Glutamatergic neuron (in vitro differentiated cells): ENCODE measurements around the gene SIPA1L3. TPM values are rescaled to one million over a fixed set of nuclear protein-coding genes. Genes with fewer than 3 reads are reported as not detected.

Experiments used
- DNase-seq: peaks from one replicate; pipeline ENCODE4 v3.0.0; 2022
- H3K27ac Mint-ChIP-seq: one replicate; pipeline ENCODE4 v1.8.0; 2020; ENCODE audit warnings: mild to moderate bottlenecking, mixed read lengths, inconsistent platforms; ENCODE audit not compliant: unreplicated experiment
- H3K27me3 Mint-ChIP-seq: one replicate; pipeline ENCODE4 v1.8.0; 2020; ENCODE audit warnings: mild to moderate bottlenecking, moderate library complexity, mixed read lengths, inconsistent platforms; ENCODE audit not compliant: unreplicated experiment
- H3K36me3 Mint-ChIP-seq: one replicate; pipeline ENCODE4 v1.8.0; 2020; ENCODE audit warnings: mild to moderate bottlenecking, mixed read lengths, inconsistent platforms; ENCODE audit not compliant: unreplicated experiment
- H3K4me1 Mint-ChIP-seq: one replicate; pipeline ENCODE4 v1.8.0; 2020; ENCODE audit warnings: mild to moderate bottlenecking, low read depth, mixed read lengths, inconsistent platforms; ENCODE audit not compliant: unreplicated experiment
- H3K4me3 Mint-ChIP-seq: one replicate; pipeline ENCODE4 v1.8.0; 2020; ENCODE audit warnings: mild to moderate bottlenecking, mixed read lengths, inconsistent platforms; ENCODE audit not compliant: unreplicated experiment
- H3K9me3 Mint-ChIP-seq: one replicate; pipeline ENCODE4 v1.8.0; 2020; ENCODE audit warnings: mild to moderate bottlenecking, moderate library complexity, mixed read lengths, inconsistent platforms; ENCODE audit not compliant: unreplicated experiment
- total RNA-seq: library from RNA; stranded (reverse); fragmentation: NEBNext Ultra II Directional; extraction: Animal tissue kit (Norgen Biotek cat#: 25700); gene quantifications from one replicate; pipeline ENCODE4 v1.2.1, GENCODE V29; 2021; ENCODE audit not compliant: unreplicated experiment
- TF ChIP-seq, protein P1 (sequence below): fragments of 200-600 bp; sonication (generic); IDR thresholded peaks from one replicate; pipeline ENCODE4 v1.5.0; 2021; ENCODE audit not compliant: partially characterized antibody, unreplicated experiment

Gene SIPA1L3
- total RNA-seq, 1 donor from 2014 or later: 97.7 TPM

- Mint-ChIP-seq H3K27ac (no peak overlapping the region), H3K36me3 (peaks cover 10% of the 10 kb centered on the region), H3K4me1 (no peaks in the 10 kb centered on the region), H3K4me3 (no peak overlapping the region), H3K9me3 (peaks cover 6% of the 10 kb centered on the region), H3K27me3 (peaks cover 2% of the 10 kb centered on the region)
- no peak for DNase-seq
- TF ChIP-seq, protein P1, sequence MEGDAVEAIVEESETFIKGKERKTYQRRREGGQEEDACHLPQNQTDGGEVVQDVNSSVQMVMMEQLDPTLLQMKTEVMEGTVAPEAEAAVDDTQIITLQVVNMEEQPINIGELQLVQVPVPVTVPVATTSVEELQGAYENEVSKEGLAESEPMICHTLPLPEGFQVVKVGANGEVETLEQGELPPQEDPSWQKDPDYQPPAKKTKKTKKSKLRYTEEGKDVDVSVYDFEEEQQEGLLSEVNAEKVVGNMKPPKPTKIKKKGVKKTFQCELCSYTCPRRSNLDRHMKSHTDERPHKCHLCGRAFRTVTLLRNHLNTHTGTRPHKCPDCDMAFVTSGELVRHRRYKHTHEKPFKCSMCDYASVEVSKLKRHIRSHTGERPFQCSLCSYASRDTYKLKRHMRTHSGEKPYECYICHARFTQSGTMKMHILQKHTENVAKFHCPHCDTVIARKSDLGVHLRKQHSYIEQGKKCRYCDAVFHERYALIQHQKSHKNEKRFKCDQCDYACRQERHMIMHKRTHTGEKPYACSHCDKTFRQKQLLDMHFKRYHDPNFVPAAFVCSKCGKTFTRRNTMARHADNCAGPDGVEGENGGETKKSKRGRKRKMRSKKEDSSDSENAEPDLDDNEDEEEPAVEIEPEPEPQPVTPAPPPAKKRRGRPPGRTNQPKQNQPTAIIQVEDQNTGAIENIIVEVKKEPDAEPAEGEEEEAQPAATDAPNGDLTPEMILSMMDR: no peak
These were observed 251.7 kb downstream of the SIPA1L3 start for GRCh38 chr19:38158730-38159129.

GRCh38 chr19:38162094-38162493 lies 255.1 kb downstream of the SIPA1L3 start:
- no peak for DNase-seq
- TF ChIP-seq, protein P1: no peak
- Mint-ChIP-seq H3K27me3 (peaks cover 4% of the 10 kb centered on the region), H3K9me3 (peaks cover 3% of the 10 kb centered on the region), H3K27ac (no peak overlapping the region), H3K36me3 (peaks cover 10% of the 10 kb centered on the region), H3K4me3 (no peak overlapping the region), H3K4me1 (no peaks in the 10 kb centered on the region)

DNA sequence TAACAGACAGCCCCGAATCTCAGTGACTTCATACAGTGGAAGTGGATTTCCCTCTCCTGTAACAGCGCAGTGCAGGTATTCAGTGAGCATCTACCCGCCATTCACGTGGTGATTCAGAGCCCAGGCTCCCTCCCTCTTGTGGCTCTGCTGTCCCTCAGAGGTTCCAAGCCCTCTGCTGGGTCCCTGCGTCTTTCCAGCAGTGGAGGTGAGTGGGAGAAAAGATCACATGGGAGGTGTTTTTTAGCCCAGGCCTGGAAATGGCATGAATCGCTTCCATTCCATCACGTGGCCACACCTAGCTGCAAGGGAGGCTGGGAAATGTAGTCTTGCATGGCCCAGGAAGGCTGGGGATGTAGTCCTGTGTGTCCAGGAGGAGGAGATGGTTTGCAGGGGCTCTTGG lies 255.6 kb downstream of the SIPA1L3 start:
- Mint-ChIP-seq H3K4me3 (no peak overlapping the region), H3K36me3 (peaks cover 10% of the 10 kb centered on the region), H3K27me3 (peaks cover 4% of the 10 kb centered on the region), H3K27ac (no peak overlapping the region), H3K9me3 (peaks cover 3% of the 10 kb centered on the region), H3K4me1 (no peaks in the 10 kb centered on the region)
- DNase-seq: no peak
- TF ChIP-seq, protein P1: no peak

GRCh38 chr19:38163419-38164290 lies 256.6 kb downstream of the SIPA1L3 start:
- DNase-seq: no peak
- Mint-ChIP-seq H3K27me3 (peaks cover 2% of the 10 kb centered on the region), H3K4me3 (no peak overlapping the region), H3K36me3 (peaks cover 10% of the 10 kb centered on the region), H3K27ac (no peak overlapping the region), H3K9me3 (peaks cover 7% of the 10 kb centered on the region), H3K4me1 (no peaks in the 10 kb centered on the region)
- TF ChIP-seq, protein P1: no peak

GRCh38 chr19:38164526-38164925 lies 257.5 kb downstream of the SIPA1L3 start:
- Mint-ChIP-seq H3K27ac (no peak overlapping the region), H3K9me3 (peaks cover 8% of the 10 kb centered on the region), H3K4me1 (no peaks in the 10 kb centered on the region), H3K4me3 (no peak overlapping the region), H3K27me3 (peaks cover 2% of the 10 kb centered on the region), H3K36me3 (peaks cover 10% of the 10 kb centered on the region)
- no peak for DNase-seq
- TF ChIP-seq, protein P1: no peak
